Spleen (tissue), 11 donors: ENCODE data around the gene RFX3. TPM values are rescaled to one million over a fixed set of nuclear protein-coding genes. Genes with fewer than 3 reads are reported as not detected.

Experiments used
- DNase-seq: peaks from one replicate; pipeline ENCODE4 v3.0.0-alpha.2; 2020
- H3K27ac ChIP-seq, 8 donors: fragments of 200-600 bp; sonication (generic) in 7 of 8; 1 replicate in 4 of 8; 2 replicates in 4 of 8; pipeline versions ENCODE4 v1.5.0 to v1.8.0; 2016 to 2021; ENCODE audit warnings: inconsistent platforms in 4 of 8, mild to moderate bottlenecking in 4 of 8, moderate library complexity in 1 of 8
- H3K27me3 ChIP-seq, 7 donors: fragments of 200-600 bp; sonication (generic) in 6 of 7; replicated peaks in 1 of 7; 1 replicate in 4 of 7; 2 replicates in 3 of 7; pipeline versions ENCODE4 v1.5.0 to v1.8.0; 2016 to 2021; ENCODE audit warnings: inconsistent platforms in 3 of 7, mild to moderate bottlenecking in 1 of 7
- H3K36me3 ChIP-seq, 6 donors: fragments of 200-600 bp; sonication (generic) in 5 of 6; 1 replicate in 4 of 6; 2 replicates in 2 of 6; pipeline versions ENCODE4 v1.5.0 to v1.8.0; 2016 to 2021; ENCODE audit warnings: inconsistent platforms in 2 of 6
- H3K4me1 ChIP-seq, 6 donors: fragments of 200-600 bp; sonication (generic) in 5 of 6; 1 replicate in 3 of 6; 2 replicates in 3 of 6; pipeline versions ENCODE4 v1.5.0 to v1.8.0; 2016 to 2021; ENCODE audit warnings: inconsistent platforms in 3 of 6
- H3K4me3 ChIP-seq, 8 donors: fragments of 200-600 bp; sonication (generic) in 7 of 8; 1 replicate in 4 of 8; 2 replicates in 4 of 8; pipeline versions ENCODE4 v1.5.0 to v1.8.0; 2016 to 2021; ENCODE audit warnings: inconsistent platforms in 4 of 8, mild to moderate bottlenecking in 4 of 8, moderate library complexity in 2 of 8
- H3K9me3 ChIP-seq, 8 donors: fragments of 200-600 bp; sonication (generic) in 7 of 8; 1 replicate in 4 of 8; 2 replicates in 4 of 8; pipeline versions ENCODE4 v1.5.0 to v1.8.0; 2016 to 2021; ENCODE audit warnings: inconsistent platforms in 4 of 8
- CTCF ChIP-seq, 11 experiments: fragments of 200-600 bp in 7 of 11; fragments of 450-650 bp in 4 of 11; sonication (generic) in 4 of 11; IDR thresholded peaks in 8 of 11; conservative IDR thresholded peaks in 3 of 11; 1 replicate in 7 of 11; 2 replicates in 4 of 11; pipeline versions ENCODE4 v1.4.0 to v1.8.0; 2016 to 2021; ENCODE audit warnings: antibody characterized with exemption in 11 of 11, inconsistent platforms in 4 of 11, mild to moderate bottlenecking in 1 of 11
- POLR2A ChIP-seq, 3 donors: fragments of 450-650 bp; IDR thresholded peaks; one replicate each; pipeline ENCODE4 v1.5.1; 2017; ENCODE audit warnings: antibody characterized with exemption in 3 of 3, mild to moderate bottlenecking in 1 of 3
- POLR2AphosphoS5 ChIP-seq, 3 donors: sonication (generic); formaldehyde crosslinking; IDR thresholded peaks; one replicate each; pipeline ENCODE4 v1.5.1; 2017; ENCODE audit warnings: antibody characterized with exemption in 3 of 3
- WGBS, 5 donors: extraction: QIAGEN DNeasy Blood & Tissue Kit in 3 of 5; methylation state at CpG; one replicate each; pipeline versions ENCODE4 v1.1.5 to v1.1.7; 2013 to 2018; 5-methylcytosine and 5-hydroxymethylcytosine counted together
- intact Hi-C: fragments of 100-400 bp; cut with DNase I; formaldehyde crosslinking; loops from one replicate; pipeline ENCODE4 v1.15.0; 2023; ENCODE audit warnings: low total_unique reads
- polyA plus RNA-seq, 3 donors: library from polyadenylated mRNA; stranded (reverse); fragments of 200-250 nt; gene quantifications; one replicate each; pipeline ENCODE4 v1.2.1, GENCODE V29; 2013
- total RNA-seq, 7 donors: library from RNA; depleted of rRNA in 3 of 7; stranded (reverse); fragments of >200 nt in 3 of 7; fragmentation: NEBNext Ultra II Directional in 4 of 7; extraction: Animal tissue kit (Norgen Biotek cat#: 25700) in 4 of 7; gene quantifications; one replicate each; pipeline versions ENCODE4 v1.1.0 to v1.2.1, GENCODE V29; 2016 to 2021
- donor health status: healthy with polysubstance abuse.
- donor health status: DM: no; HTN: no; CAD: no; lungs with moderate emphysema.
- donor health status: DM: no; HTN: no; CAD: no.
- donor health status: Bipolar disorder and iron deficiency.
- donor health status: healthy.
- donor health status: DM: no; HTN: no; CAD: no.
- donor health status: DM: yes; HTN: yes; CAD: no.

The RFX3 gene
- total and polyA plus RNA-seq, 10 donors, result 2.5 to 25.9 (median 19.1) TPM

GRCh38 chr9:3262826-3263529, 262.8 kb downstream of the RFX3 start:
- no peak overlapping the region for H3K4me3 ChIP-seq
- DNase-seq, result no peak
- no peak overlapping the region for H3K27ac ChIP-seq
- no peaks in the 10 kb centered on the region for H3K4me1 ChIP-seq
- TF ChIP-seq POLR2A (IDR thresholded peaks at IDR 0.05) (no peak), CTCF (IDR thresholded peaks at IDR 0.05 in 8 of 11, conservative IDR thresholded peaks at IDR 0.05 in 3 of 11) (no peak), POLR2AphosphoS5 (IDR thresholded peaks at IDR 0.05) (no peak)
- peaks cover 0 to 64% (median 10%) of the 10 kb centered on the region in 6 donors for H3K36me3 ChIP-seq
- 90 to 95% (median 91%) methylated on average over 10 of the region's 10 CpGs for WGBS, 5 donors
- no peaks in the 10 kb centered on the region for H3K27me3 ChIP-seq
- intact Hi-C loops, result no loop called here
- H3K9me3 ChIP-seq, result no peaks in the 10 kb centered on the region

- no peak overlapping the region for H3K27ac ChIP-seq
- no peaks in the 10 kb centered on the region for H3K4me1 ChIP-seq
- H3K4me3 ChIP-seq, result no peak overlapping the region
- no peak for DNase-seq
- intact Hi-C loops, result no loop called here
- WGBS, 5 donors, result 92 to 94% (median 93%) methylated on average over 5 of the region's 5 CpGs
- peaks cover 0 to 63% (median 15%) of the 10 kb centered on the region in 6 donors for H3K36me3 ChIP-seq
- H3K27me3 ChIP-seq, result no peaks in the 10 kb centered on the region
- H3K9me3 ChIP-seq, result no peaks in the 10 kb centered on the region
- no peak for TF ChIP-seq POLR2AphosphoS5 (IDR thresholded peaks at IDR 0.05)
- TF ChIP-seq CTCF (IDR thresholded peaks at IDR 0.05 in 8 of 11, conservative IDR thresholded peaks at IDR 0.05 in 3 of 11), result no peak
- TF ChIP-seq POLR2A (IDR thresholded peaks at IDR 0.05), result no peak
Measured at GRCh38 chr9:3261484-3261883, 264.3 kb downstream of the RFX3 start.

GRCh38 chr9:3256571-3257330, 269.1 kb downstream of the RFX3 start:
- Histone ChIP-seq H3K4me3 (no peak overlapping the region), H3K4me1 (no peaks in the 10 kb centered on the region), H3K27me3 (no peaks in the 10 kb centered on the region), H3K27ac (no peak overlapping the region), H3K36me3 (peaks cover 0 to 68% (median 19%) of the 10 kb centered on the region in 6 donors), H3K9me3 (no peaks in the 10 kb centered on the region)
- WGBS, 5 donors, result 63 to 89% (median 81%) methylated on average over 3 of the region's 3 CpGs
- intact Hi-C loops, result no loop called here
- TF ChIP-seq POLR2AphosphoS5 (IDR thresholded peaks at IDR 0.05) (no peak), CTCF (IDR thresholded peaks at IDR 0.05 in 8 of 11, conservative IDR thresholded peaks at IDR 0.05 in 3 of 11) (no peak), POLR2A (IDR thresholded peaks at IDR 0.05) (no peak)
- no peak for DNase-seq

GRCh38 chr9:3251309-3251708, 274.5 kb downstream of the RFX3 start:
- H3K4me1 ChIP-seq, result no peaks in the 10 kb centered on the region
- no peak for TF ChIP-seq POLR2AphosphoS5 (IDR thresholded peaks at IDR 0.05)
- no peak for TF ChIP-seq POLR2A (IDR thresholded peaks at IDR 0.05)
- TF ChIP-seq CTCF (IDR thresholded peaks at IDR 0.05 in 8 of 11, conservative IDR thresholded peaks at IDR 0.05 in 3 of 11), result no peak
- no peak overlapping the region for H3K27ac ChIP-seq
- H3K36me3 ChIP-seq, result peaks cover 0 to 77% (median 18%) of the 10 kb centered on the region in 6 donors
- H3K4me3 ChIP-seq, result no peak overlapping the region
- intact Hi-C loops, result no loop called here
- DNase-seq, result no peak
- H3K9me3 ChIP-seq, result no peaks in the 10 kb centered on the region
- WGBS, 5 donors, result 50 to 99% (median 97%) methylated on average over 2 of the region's 2 CpGs
- H3K27me3 ChIP-seq, result no peaks in the 10 kb centered on the region
